Adrenal gland (tissue), 5 donors: ENCODE data around the gene ABCB11.

Experiments used
- CTCF ChIP-seq, 6 experiments: fragments of 450-650 bp in 4 of 6; fragments of 200-600 bp in 2 of 6; sonication (generic) in 1 of 6; IDR thresholded peaks; 1 replicate in 5 of 6; 2 replicates in 1 of 6; pipeline versions ENCODE4 v1.5.1 to v1.8.0; 2016 to 2021; ENCODE audit warnings: antibody characterized with exemption in 6 of 6, mild to moderate bottlenecking in 2 of 6, moderate library complexity in 1 of 6
- POLR2A ChIP-seq, 2 donors: fragments of 450-650 bp; IDR thresholded peaks; one replicate each; pipeline ENCODE4 v1.6.1; 2017; ENCODE audit warnings: antibody characterized with exemption in 2 of 2, mild to moderate bottlenecking in 2 of 2, moderate library complexity in 1 of 2
- donor health status: DM: no; HTN: no; CAD: no.

- TF ChIP-seq CTCF (IDR thresholded peaks at IDR 0.05) (no peak), POLR2A (IDR thresholded peaks at IDR 0.05) (no peak)
These were observed 123.0 kb downstream of the ABCB11 start for GRCh38 chr2:168907940-168908662.
